GM19238 (cell line): ENCODE data around the gene C12orf60.

Experiments
- DNase-seq: peaks from one replicate; pipeline ENCODE4 v3.0.0; 2011; ENCODE audit warnings: low spot score; ENCODE audit not compliant: insufficient read length

The C12orf60 gene

DNA sequence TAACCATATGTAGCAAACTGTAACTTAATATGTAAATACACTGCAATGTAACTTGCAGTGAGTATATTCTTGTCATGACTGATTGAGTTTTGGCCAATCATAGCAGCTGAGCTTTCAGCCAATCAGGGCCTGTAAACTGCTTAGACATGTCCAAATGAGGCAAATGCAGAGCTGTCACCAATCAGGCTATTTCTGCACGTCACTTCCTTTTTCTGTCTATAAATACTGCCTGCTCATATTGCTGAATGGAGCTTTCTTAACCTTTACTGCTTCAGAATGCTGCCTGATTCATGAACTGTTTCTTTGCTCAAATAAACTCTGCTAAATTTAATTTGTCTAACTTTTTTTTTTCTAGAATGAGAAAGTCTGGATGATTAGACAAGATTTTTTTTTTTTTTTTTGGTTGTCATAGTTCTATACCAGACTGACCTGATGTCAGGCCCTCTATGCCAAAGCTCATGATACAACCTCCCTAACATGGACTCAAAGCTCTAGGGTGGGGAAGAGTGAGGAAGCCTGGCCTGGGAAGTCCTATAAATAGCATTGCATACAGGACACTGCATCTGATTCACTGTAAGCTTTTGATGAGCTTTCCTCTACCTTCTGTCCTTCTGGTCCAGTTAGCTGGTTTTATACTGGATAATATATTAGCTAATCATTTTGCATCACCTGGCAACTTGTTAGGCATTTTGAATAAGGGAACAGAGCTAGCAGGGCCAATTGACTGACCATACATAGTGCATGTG lies 70.1 kb downstream of the C12orf60 start:
- no peak for DNase-seq
